A549 (cell line): ENCODE data around the gene TNRC6B. TPM values are rescaled to one million over a fixed set of nuclear protein-coding genes. Genes with fewer than 3 reads are reported as not detected.

Experiments used
- ATAC-seq, 2 experiments: fragments of 200-7000 bp in 1 of 2; fragments of >200 bp in 1 of 2; cut with Nextera tagmentation in 1 of 2; cut with Tn5 transposase in 1 of 2; 3 replicates each; pipeline versions ENCODE4 v1.8.0 to v1.9.1; 2018 to 2020; ENCODE audit warnings: mild to moderate bottlenecking in 1 of 2, moderate library complexity in 1 of 2
- CTCF ChIA-PET: fragments of 300-600 bp; sonication (Branson Sonifier 250); formaldehyde crosslinking; extraction: SDS; loops from one replicate; lab custom pipeline; 2021; ENCODE audit warnings: antibody characterized with exemption, inconsistent platforms; lab: Yijun Ruan, JAX
- POLR2A ChIA-PET: fragments of 350-600 bp; formaldehyde crosslinking; extraction: SDS; loops from one replicate; lab custom pipeline; 2021; ENCODE audit warnings: antibody characterized with exemption, inconsistent platforms; lab: Yijun Ruan, JAX
- DNase-seq, 2 experiments: peaks; one replicate each; pipeline versions ENCODE4 v3.0.0 to v3.0.0-alpha.2; 2011 to 2016; ENCODE audit warnings: low read depth in 1 of 2, low spot score in 1 of 2
- FAIRE-seq: peaks from 2 replicates; lab custom pipeline; 2011; peaks lifted over from hg19 to GRCh38; lab: Jason Lieb, UNC
- H3K27ac ChIP-seq, 2 experiments: fragments of >200 bp; sonication (Bioruptor Twin); formaldehyde crosslinking; 3 replicates each; pipeline ENCODE4 v1.5.1; 2016 to 2017
- H3K4me1 ChIP-seq: fragments of >200 bp; sonication (Bioruptor Twin); formaldehyde crosslinking; 3 replicates; pipeline ENCODE4 v1.6.1; 2016
- H3K4me2 ChIP-seq: fragments of >200 bp; sonication (Bioruptor Twin); formaldehyde crosslinking; 3 replicates; pipeline ENCODE4 v1.6.1; 2016
- H3K4me3 ChIP-seq: fragments of >200 bp; sonication (Bioruptor Twin); formaldehyde crosslinking; 3 replicates; pipeline ENCODE4 v1.5.1; 2016
- H3K9me3 ChIP-seq: fragments of >200 bp; sonication (Bioruptor Twin); formaldehyde crosslinking; 3 replicates; pipeline ENCODE4 v1.6.1; 2016
- ATOH8 ChIP-seq: fragments of 250-450 bp; sonication (Bioruptor Pico); IDR thresholded peaks from 2 replicates; pipeline ENCODE4 v1.5.0; 2020; ENCODE audit warnings: low read depth, mild to moderate bottlenecking, moderate library complexity
- BHLHE40 ChIP-seq: IDR thresholded peaks from 2 replicates; pipeline ENCODE4 v1.6.1; 2012; ENCODE audit warnings: low read depth, low read length, inconsistent platforms
- CEBPB ChIP-seq, 2 experiments: fragments of >200 bp in 1 of 2; sonication (Bioruptor Twin) in 1 of 2; formaldehyde crosslinking in 1 of 2; IDR thresholded peaks; 2 replicates each; pipeline ENCODE4 v1.6.1; 2012 to 2016
- CHD4 ChIP-seq: fragments of 200-600 bp; sonication (generic); IDR thresholded peaks from 2 replicates; pipeline ENCODE4 v1.6.1; 2016; ENCODE audit warnings: antibody characterized with exemption, mild to moderate bottlenecking, borderline replicate concordance
- E2F6 ChIP-seq: IDR thresholded peaks from 2 replicates; pipeline ENCODE4 v1.6.1; 2012; ENCODE audit warnings: low read depth, borderline replicate concordance
- ELK1 ChIP-seq: fragments of 150-350 bp; IDR thresholded peaks from 2 replicates; pipeline ENCODE4 v1.6.1; 2014; ENCODE audit warnings: low read depth, mild to moderate bottlenecking, low read length
- ESRRA ChIP-seq: fragments of 150-350 bp; IDR thresholded peaks from 2 replicates; pipeline ENCODE4 v1.6.1; 2014; ENCODE audit warnings: mild to moderate bottlenecking, low read length, borderline replicate concordance
- FOSL2 ChIP-seq, 2 experiments: fragments of 450-650 bp in 1 of 2; fragments of >200 bp in 1 of 2; sonication (Bioruptor Twin) in 1 of 2; formaldehyde crosslinking; IDR thresholded peaks; 2 replicates each; pipeline versions ENCODE4 v1.5.0 to v1.6.1; 2016 to 2020; ENCODE audit warnings: mild to moderate bottlenecking in 1 of 2, moderate library complexity in 1 of 2
- GATA3 ChIP-seq: IDR thresholded peaks from 2 replicates; pipeline ENCODE4 v1.6.1; 2012; ENCODE audit warnings: borderline replicate concordance
- HES2 ChIP-seq: fragments of >200 bp; sonication (Bioruptor Twin); formaldehyde crosslinking; IDR thresholded peaks from 2 replicates; pipeline ENCODE4 v1.6.1; 2016
- HMGXB4 ChIP-seq: fragments of 250-450 bp; sonication (Bioruptor Pico); IDR thresholded peaks from 2 replicates; pipeline ENCODE4 v1.5.0; 2021; ENCODE audit warnings: mild to moderate bottlenecking, moderate library complexity, borderline replicate concordance
- HOXB13 ChIP-seq: fragments of 250-450 bp; sonication (Bioruptor Pico); IDR thresholded peaks from 2 replicates; pipeline ENCODE4 v1.5.0; 2020; ENCODE audit warnings: low read depth, mild to moderate bottlenecking, moderate library complexity
- MAZ ChIP-seq: fragments of 150-350 bp; IDR thresholded peaks from 2 replicates; pipeline ENCODE4 v1.6.1; 2014; ENCODE audit warnings: antibody characterized with exemption, low read depth, low read length, borderline replicate concordance
- NPAS2 ChIP-seq: fragments of 250-450 bp; sonication (Bioruptor Pico); IDR thresholded peaks from 2 replicates; pipeline ENCODE4 v1.8.0; 2022; ENCODE audit warnings: mild to moderate bottlenecking, moderate library complexity, borderline replicate concordance
- PHF8 ChIP-seq: fragments of 200-600 bp; sonication (generic); IDR thresholded peaks from 2 replicates; pipeline ENCODE4 v1.6.1; 2016; ENCODE audit warnings: low read depth, mild to moderate bottlenecking, antibody characterized with exemption, moderate library complexity, borderline replicate concordance
- RAD21 ChIP-seq, 2 experiments: fragments of >200 bp in 1 of 2; sonication (Bioruptor Twin) in 1 of 2; formaldehyde crosslinking in 1 of 2; IDR thresholded peaks in 1 of 2; conservative IDR thresholded peaks in 1 of 2; 2 replicates in 1 of 2; 3 replicates in 1 of 2; pipeline ENCODE4 v1.6.1; 2012 to 2018; ENCODE audit warnings: inconsistent platforms in 1 of 2
- RARB ChIP-seq: fragments of 250-450 bp; sonication (Bioruptor Pico); IDR thresholded peaks from 2 replicates; pipeline ENCODE4 v1.8.0; 2021; ENCODE audit warnings: mild to moderate bottlenecking, moderate library complexity
- RFX5 ChIP-seq: fragments of 450-650 bp; IDR thresholded peaks from 2 replicates; pipeline ENCODE4 v1.7.1; 2014; ENCODE audit warnings: antibody characterized with exemption, mild to moderate bottlenecking, moderate library complexity
- RNF2 ChIP-seq: fragments of 200-600 bp; sonication (generic); IDR thresholded peaks from 2 replicates; pipeline ENCODE4 v1.6.1; 2016; ENCODE audit warnings: low read depth, mild to moderate bottlenecking, antibody characterized with exemption, moderate library complexity, borderline replicate concordance
- ZC3H11A ChIP-seq: fragments of 450-650 bp; IDR thresholded peaks from 2 replicates; pipeline ENCODE4 v1.6.1; 2014; ENCODE audit warnings: antibody characterized with exemption, mild to moderate bottlenecking
- WGBS: methylation state at CpG from one replicate; pipeline ENCODE4 v1.1.6; 2017; ENCODE audit errors: missing lambda C conversion rate; 5-methylcytosine and 5-hydroxymethylcytosine counted together
- polyA plus RNA-seq, 4 experiments: library from polyadenylated mRNA; depleted of rRNA in 3 of 4; stranded (reverse); fragments of >200 nt; fragmentation: RNase III in 1 of 4; extraction: RNeasy Plus Mini Kit Qiagen cat#74134 plus additional on column Dnase treatment in 1 of 4; gene quantifications; 2 replicates in 3 of 4; 3 replicates in 1 of 4; pipeline ENCODE4 v1.2.3, GENCODE V29; 2011 to 2017

Gene TNRC6B
- polyA plus RNA-seq, 2 of the 4 experiments (the other 2 are of a cell fraction), result 4.9 to 5.0 TPM

GRCh38 chr22:40332319-40332781 lies 154.6 kb downstream of the TNRC6B start (continued):
- TF ChIP-seq GATA3 (no peak), ESRRA (no peak), E2F6 (no peak), PHF8 (no peak)
- TF ChIP-seq, all 56 proteins: peak for 0

GRCh38 chr22:40334060-40334459 lies 156.3 kb downstream of the TNRC6B start:
- FAIRE-seq, result no peak
- ChIA-PET CTCF (interaction anchor here (0.9 kb wide), 1 partner anchor 298 kb away, joined by 4 read pairs; no protein-coding TSS in a partner anchor), POLR2A (interaction anchor here (1.5 kb wide), 1 partner anchor 289 kb away, joined by 4 read pairs; no protein-coding TSS in a partner anchor)
- Histone ChIP-seq H3K4me1 (no peaks in the 10 kb centered on the region), H3K9me3 (no peaks in the 10 kb centered on the region), H3K27ac (no peak overlapping the region), H3K4me2 (no peak overlapping the region), H3K4me3 (no peak overlapping the region)
- TF ChIP-seq CHD4 (no peak), FOSL2 (IDR thresholded peaks at IDR 0.05) (no peak), FOSL2 (CRISPR knock-in tag; IDR thresholded peaks at IDR 0.05) (no peak), RAD21 (conservative IDR thresholded peaks at IDR 0.05 in 1 of 2, IDR thresholded peaks at IDR 0.05 in 1 of 2) (no peak), RFX5 (no peak), ESRRA (no peak), HMGXB4 (CRISPR knock-in tag) (no peak), ATOH8 (CRISPR knock-in tag) (no peak), HES2 (no peak), ZC3H11A (no peak), NPAS2 (CRISPR knock-in tag) (no peak), RARB (CRISPR knock-in tag) (no peak), RNF2 (no peak), ELK1 (no peak), BHLHE40 (no peak), HOXB13 (CRISPR knock-in tag) (no peak), CEBPB (IDR thresholded peaks at IDR 0.05) (no peak), MAZ (no peak)
- ATAC-seq, result no peak
- no peak for DNase-seq
- 93% methylated on average over 2 of the region's 2 CpGs for WGBS
